SKM-1 treated with dmso at 0.1 percent for 144 hours (cell line): ENCODE measurements around the gene PIEZO1.

Source experiments
- DNase-seq: peaks from one replicate; lab custom pipeline; 2025; ENCODE audit not compliant: unreplicated experiment; lab: John Stamatoyannopoulos, UW

PIEZO1 gene

DNA sequence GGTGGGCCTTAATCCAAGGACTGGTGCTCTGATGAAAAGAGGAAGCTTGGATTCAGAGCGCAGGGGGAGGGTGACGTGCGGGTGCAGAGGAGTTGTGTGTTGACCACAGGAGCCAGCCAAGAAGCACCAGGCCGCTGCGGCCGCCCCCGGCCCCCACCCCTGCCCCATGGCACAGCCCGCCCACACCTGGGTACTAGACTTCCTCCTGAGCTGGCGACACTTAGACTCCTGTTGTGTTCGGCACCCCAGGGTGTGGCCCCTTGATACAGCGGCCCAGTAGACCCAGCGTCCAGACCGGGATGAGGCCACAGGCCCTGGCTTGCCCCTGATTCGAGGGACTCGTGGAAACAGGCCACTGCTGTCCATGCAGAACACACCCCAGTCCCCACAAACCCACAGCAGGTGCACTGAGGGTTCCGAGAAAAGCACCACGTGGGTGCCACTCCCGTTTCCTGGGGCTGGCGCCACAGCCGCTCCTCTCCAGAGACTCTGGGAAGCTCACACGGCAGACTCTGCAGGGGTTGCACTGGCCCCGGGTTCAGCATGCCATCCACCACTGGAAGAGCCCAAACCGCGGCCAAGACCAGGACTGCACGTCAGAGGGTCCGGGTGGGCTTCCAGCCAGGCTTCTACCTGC lies 93.0 kb downstream of the PIEZO1 start:
- DNase-seq = peak; percentile 92

DNA sequence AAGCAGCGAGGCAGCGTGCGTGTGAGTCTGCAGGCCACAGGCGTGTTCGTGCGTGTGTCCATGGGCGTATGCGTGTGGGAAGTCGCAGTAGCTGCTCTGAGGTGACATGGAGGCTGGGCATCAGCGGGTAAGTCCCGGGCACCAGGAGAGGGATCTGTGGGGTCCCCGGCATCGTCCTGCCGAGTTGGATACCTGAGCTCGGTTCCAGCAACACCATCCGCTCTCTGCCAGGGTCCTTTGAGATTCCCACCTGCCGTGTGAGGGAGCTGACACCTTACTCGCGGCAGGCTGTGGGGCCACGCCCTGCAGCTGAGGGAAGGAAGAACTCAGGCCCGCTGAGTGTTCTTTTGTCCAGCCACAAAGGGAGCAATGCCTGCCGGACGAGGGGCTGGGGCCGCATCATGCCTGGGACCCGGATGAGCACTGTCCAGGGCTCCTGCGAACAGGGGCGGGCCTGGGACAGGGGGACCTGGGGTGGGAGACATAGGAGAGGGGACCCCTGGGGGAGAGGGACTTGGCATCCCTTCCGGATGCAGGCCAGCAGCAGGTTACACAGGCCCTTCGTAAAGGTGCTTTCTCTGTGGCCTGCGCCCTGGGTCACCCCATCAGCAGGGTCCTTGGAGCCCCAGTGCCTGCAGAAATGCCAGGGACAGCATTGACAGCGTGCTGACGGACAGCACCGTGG lies 93.7 kb downstream of the PIEZO1 start:
- DNase-seq = no peak

DNA sequence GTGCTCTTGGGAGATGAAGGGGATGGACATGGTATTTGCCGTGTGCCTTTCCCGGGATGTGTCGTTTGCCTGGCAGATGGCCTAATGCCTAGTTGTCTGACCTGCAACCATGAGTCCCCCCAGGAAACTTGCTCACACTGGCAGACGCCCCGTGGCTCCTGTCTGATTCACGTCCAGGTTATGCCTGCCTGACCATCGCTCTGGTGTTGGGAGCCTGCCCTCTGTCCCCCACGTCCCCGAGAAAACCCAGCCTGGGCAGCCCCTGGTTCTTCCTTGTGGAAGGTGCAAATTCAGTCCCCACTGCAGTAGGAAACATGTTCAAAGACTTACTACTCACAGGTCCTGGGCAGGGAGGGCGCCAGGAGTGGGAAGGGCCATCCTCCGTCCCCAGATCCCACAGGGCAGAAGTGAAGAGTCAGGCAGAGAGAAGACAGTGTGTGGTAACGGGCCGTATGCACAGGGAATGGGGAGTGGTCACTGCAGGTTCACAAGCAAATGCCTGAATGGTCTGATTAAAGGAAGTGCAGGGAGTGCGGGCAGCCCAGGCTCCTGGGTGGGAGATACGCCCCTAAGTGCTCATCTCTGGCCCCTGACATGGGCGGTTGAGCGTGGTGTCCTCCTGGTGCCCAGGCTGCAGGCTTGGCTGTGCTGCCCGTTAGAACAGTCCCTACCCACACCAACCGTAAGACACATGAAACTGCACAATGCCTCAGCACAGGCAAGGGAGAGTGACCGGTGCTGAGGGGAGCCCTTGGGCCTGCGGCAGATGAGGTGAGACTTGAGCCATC lies 94.5 kb downstream of the PIEZO1 start:
- DNase-seq = no peak

DNA sequence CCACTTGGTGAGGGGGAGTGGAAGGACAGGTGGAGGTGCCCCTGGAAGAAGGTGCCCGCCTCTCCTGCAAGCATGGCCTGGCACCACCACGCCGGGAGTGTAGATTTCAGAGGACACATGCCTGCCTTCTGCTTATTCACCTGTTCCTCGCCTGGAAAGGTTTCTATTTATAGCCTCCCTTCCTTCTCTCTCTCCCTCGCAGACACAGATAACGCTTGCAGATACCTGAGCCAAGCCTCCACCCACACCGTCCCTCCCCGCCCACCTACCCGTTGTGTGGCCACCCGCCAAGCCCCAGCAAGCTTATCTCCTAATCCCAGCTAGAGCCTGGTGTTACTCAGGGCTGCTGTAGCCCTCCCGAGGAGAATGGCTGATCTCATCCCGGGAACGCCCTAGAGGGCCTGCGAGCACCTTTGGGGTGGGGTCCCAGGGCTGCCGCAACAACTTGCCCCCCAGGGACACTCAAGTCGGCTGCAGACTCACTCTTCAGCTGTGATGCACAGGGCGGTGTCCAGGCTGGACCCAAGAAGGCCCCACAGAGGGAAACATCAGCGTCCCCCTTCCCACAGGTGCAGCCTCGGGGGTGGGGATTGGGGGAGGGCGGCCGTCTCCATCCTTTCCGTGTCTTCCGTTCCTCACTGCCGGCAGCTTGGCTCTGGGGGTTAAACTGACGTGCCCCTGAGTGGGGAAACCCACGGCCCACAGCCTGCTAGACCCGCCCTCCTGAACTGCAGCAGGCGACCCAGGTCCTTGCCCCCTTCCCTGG lies 96.8 kb downstream of the PIEZO1 start:
- no peak for DNase-seq

DNA sequence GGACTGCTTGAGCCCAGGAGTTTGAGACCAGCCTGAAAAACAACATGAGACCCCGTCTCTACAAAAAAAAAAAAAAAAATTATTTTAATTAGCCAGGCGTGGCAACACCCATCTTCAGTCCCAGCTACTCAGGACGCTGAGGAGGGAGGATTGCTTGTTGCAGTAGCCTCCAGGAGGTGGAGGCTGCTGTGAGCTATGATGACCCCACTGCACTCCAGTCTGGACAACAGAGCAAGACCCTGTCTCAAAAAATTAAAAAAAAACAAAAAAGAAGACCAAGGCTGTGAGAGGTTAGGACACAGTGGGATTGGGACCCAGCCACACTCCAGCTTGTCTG lies 97.4 kb downstream of the PIEZO1 start:
- no peak for DNase-seq

DNA sequence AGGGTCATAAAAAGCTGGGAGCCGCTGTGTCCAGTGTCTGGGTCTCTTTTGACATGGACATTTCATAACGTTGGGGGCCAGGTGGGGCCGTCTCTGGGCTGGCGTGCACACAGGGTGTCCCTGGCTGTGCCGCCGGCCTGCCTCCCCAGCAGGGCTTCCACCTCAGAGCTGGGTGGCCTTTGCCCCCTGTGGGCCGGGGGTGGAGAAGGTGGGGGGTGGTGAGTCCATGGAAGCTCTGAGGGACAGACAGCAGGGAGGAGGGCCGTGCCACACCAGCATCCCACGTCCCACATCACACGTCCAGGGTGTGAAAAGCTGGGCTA lies 97.8 kb downstream of the PIEZO1 start:
- no peak for DNase-seq

DNA sequence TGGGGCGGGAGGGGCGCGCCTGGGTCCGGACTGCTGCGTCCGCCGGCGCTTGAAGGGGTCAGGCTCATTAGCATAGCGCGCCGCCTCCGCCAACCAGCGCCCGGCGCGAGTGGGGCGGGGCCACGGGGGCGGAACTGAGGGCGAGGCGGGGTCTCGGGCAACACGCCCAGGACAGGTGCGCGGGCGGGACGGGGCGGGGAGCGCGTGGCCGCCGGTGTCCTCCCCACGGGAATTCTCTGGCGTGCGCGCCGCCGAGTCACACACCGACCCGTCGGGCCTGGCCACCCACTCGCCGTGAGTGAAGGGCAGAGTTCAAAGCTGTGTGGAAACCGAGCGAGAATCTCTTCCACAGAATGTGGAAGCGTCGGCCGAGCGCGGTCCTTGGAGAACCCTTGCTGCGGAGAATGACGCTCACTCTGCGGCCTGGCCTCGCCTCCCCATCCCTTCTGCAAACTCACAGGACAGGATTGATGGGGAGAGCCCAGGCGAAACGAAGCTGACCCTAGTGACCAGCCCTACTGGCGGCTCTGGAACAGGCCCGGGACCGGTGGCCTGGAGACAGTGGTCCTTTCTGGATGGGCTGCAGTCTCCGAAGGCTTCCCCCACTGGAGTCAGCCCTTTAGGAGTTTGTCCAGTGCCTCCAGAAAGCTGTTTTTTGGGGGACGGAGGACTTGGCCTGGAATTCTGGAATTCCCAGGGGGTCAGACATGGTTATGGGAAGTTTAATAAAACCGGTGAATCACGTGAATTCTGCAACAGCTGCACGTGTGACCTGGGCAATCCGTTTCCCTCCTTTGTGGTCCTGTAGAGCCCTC lies 98.4 kb downstream of the PIEZO1 start, which contains the start of gene SNAI3:
TSS of gene SNAI3 (minus strand) at position 69 of the 815 bp plus-strand sequence. CDS start 101 bp downstream, outside the sequence.
- peak; percentile 69 for DNase-seq

DNA sequence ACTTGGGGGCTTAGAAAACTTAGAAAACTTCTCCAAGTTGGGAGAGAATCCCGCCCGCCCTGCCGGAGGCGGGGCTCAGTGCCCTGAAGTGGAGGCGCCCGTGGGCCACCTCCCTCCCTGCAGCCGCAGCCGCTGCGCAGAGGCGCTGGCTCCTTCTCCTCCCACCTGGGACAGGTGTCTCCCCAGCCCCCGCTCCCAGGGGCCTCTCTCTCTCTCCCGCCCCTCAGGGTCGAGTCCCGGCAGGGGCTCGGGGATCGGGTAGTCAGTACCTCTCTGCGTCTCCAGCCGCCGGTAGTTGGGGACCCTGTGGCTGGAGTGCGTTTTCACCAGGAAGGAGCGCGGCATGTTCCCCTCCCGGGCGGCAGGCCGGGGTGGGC lies 99.0 kb downstream of the PIEZO1 start:
- no peak for DNase-seq

DNA sequence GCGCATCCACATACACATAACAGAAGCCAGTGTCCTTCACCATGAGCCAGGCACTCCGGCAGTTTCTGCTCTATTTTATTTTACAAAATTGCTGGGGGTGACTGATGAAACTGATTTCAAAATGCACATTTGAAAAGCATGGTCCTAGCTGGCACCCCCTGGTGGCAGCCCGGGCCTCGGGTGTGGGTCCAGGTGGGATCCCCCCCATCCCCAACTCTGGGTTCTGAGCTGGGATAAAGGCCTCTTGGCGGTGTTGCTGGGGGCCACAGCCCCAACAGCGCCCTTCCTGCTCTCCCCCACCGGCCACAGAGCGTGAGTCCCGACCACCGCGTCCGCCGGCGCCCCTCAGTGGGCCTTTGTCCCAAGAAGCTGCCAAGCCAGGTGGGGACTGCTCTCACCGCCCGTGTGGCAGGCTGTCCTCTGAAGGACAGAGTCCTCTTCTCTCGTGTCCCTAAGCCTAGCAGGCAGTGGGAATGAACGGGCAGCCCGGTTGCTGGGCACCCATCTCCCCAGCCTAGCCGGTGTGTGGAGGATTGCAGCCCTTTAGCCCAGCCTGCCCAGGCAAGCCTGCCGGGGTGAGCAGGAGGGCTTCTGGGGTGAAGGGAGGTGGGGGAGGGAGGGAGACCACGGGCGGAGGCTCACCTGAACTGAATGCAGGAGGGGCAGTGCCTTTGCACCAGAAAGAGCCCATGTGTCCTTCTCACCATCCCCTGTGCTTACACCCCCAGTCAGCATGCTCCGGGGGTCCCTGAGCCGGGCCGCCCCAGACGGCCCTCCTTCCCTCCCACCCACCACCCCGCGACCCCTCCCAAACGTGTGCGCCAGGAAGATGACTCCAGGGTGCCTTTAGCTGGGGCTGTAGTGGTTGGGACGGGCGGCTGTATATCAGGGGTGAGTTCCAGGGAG lies 99.6 kb downstream of the PIEZO1 start:
- peak; percentile 50 for DNase-seq

DNA sequence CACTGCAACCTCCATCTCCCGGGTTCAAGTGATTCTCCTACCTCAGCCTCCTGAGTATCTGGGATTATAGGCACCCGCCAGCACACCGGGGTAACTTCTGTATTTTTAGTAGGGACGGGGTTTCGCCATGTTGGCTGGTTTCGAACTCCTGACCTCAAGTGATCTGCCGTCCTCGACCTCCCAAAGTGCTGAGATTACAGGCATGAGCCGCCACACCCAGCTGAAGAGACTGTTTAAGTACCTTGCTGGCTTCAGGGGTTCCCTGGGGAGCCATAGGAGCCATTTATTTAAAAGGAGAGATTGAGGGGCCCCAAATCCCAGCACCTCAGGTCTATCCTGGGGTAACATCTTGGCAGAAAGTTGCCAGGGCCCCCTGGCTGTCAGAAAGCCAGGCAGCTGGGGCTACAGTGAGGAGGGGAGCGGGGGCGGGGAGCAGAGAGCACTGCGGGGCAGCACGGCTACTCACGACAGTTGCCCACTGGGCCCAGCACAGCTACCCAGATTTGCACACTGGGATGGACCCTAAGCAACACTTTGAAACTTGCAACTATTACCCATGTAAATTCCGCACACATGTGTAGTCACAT lies 100.4 kb downstream of the PIEZO1 start:
- no peak for DNase-seq

DNA sequence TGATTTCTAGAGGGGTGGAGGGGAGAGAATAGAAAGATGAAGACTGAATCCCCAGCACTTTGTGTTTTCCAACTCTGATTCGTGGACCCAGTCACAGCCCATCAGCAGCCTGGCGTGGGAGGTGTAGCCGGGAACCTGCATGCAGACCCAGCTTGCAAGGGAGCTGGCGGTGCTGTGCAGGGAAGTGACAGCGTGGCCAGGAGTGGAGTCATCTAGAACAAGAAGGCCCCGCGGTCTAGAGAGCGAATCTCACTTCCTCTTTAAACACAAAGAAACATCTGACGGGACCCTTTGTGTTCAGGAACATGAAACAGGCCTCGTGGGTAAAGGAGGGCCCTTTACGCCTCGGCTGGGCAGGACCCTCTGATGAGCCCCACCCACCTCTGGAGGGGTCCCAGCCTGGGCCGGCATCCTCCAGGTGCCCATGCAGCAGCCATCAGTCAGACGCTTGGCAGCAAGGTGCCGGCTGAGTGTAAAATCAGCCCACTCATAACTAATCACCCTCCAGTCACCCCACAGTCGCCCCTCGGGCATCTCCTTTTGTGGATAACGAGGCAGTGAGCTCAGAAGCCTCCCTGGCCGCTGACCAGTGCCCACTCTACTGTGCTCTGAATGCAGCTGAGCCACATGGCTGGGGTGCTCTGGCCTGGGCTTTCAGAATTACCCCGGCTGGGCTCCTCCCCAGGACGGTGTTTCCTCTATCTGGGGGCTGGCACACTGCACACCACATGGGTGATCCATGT lies 103.1 kb downstream of the PIEZO1 start:
- peak; percentile 94 for DNase-seq

DNA sequence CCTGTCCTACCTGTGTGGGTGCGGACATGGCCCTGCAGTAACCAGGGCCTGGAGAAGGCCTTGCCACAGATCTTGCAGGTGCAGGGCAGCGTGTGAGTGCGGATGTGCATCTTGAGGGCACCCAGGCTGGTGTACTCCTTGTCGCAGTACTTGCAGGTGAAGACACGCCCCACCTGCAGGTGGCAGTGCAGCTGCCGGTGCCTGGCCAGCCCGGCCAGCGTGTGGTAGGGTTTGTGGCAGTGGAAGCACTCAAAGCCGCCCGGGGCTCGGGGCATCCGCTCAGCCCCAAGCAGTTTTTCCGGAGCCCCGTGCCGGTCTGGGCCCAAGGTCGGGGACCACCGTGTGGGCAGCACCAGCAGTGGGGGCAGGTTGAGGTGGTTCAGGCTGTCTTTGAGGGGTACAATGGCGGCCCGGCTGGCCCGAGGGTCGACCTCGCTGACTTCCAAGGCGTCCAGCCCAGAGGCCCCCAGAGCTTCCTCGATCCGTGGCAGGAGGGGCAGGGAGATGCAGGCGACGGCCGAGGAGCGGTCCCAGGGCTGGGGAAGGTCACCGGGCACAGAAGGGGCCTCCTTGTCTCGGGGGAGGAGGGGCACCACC lies 103.8 kb downstream of the PIEZO1 start:
- DNase-seq = no peak

DNA sequence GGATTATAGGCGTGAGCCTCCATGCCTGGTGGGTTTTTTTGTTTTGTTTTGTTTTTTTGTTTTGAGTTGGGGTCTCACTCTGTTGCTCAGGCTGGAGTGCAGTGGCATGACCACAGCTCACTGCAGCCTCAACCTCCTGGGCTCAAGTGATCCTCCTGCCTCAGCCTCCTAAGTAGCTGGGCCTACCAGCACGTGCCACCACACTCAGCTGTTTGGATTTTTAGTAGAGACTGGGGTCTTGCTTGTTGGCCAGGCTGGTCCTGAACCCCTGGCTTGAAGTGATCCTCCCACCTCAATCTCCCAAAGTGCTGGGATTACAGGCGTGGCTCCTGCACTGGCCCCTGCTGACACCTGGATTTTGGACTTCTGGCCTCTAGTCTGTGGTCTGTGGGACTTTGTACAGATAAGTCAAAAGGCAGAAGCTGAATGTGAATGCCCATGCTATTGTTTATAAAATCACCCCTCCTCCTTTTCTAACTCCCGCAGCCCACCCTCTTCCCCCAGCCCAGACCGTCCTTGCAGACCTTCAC lies 104.4 kb downstream of the PIEZO1 start:
- no peak for DNase-seq

DNA sequence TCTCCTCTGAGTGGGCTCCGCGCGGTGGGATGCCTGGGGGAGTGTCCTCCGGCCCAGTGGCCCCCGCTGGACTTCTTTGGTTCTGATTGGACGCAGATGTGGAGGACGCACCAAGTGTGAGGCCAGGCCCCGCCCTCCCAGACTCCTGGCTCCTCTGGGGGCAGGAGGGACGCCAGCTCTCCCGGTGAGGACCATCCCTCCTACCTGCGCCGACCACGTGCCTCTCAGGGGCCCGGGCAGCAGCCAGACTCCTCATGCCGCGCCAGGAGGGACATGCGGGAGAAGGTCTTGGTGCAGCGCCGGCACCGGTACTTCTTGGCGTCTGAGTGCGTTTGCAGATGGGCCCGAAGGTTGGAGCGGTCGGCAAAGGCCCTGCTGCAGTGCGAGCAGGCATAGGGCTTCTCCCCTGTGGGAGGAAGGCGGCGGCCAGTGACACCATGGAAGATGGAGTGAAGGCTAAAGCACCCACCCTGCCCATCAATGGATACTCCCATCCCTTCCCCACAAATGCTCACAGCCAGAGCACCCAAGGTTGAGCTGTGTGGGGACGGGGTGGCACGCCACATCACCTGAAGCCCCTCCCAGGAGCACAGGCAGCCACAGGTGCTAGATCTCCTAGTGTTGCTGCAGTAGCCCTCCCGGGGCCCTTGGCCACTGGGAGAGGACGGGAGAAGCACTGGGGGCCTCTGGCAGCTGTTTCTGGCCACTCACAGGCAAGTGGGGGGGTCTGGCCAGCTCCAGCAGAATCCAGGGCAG lies 106.6 kb downstream of the PIEZO1 start:
- no peak for DNase-seq

DNA sequence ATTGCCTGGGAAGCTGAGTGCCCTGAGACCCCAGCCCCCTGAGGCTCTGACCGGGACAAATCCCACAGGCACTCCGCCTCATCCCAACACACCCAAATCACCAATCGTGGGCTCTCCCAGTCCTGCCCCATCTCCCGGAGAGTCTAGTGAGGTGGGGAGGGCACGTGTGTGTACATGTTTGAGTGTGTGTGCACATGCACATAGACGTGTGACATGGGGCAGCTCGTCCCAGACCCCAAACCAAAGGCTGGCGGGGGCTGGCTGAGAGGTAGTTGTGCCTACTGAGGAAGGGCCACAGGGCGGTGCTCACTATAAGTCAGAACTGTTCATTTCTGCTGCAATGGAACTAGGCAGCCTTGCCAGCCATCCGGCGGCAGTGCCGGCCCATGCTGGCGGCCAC lies 107.3 kb downstream of the PIEZO1 start:
- DNase-seq = no peak

DNA sequence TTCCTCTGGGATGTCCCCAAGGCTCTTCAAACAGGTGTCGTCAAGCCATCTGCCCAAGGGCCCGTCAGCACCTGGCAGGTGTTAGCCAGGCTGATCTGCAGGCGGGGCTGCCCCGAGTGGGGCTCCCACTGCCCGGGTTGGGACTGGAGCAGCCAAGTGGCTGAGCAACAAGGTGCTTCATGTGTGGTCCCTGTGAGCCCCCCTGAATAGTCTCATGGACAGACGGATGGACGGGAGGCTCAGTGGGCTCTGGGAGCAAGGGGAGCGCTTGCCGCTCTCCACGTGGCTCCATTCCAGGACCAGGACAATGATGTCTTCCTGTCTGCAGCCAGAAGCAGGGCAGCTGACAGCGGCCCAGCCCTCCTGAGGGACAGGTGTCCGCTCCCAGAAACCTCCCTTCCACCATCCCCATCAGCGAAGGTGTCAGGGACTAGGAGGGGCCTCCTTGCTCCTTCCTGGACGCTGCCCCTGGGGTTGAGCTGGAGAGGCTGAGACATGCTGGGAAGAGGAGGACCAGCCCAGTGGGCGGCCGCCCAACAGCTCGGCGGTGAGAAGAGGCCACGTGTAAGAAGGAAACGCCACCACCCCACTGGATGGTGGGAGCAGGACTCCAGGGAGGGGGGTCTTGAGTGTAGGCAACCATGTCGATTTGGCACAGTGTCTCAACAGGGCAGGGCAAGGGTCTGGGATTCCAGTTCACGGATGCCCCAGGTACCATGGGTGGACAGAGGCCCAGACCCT lies 108.3 kb downstream of the PIEZO1 start:
- DNase-seq = no peak
